Activated gamma-delta T cell treated with Interleukin-2 at 50 U/mL for 16 hours (primary cell): ENCODE data around the gene VAV3.

Experiments used
- DNase-seq: peaks from one replicate; pipeline ENCODE4 v3.0.0-alpha.2; 2020

The VAV3 gene

DNA sequence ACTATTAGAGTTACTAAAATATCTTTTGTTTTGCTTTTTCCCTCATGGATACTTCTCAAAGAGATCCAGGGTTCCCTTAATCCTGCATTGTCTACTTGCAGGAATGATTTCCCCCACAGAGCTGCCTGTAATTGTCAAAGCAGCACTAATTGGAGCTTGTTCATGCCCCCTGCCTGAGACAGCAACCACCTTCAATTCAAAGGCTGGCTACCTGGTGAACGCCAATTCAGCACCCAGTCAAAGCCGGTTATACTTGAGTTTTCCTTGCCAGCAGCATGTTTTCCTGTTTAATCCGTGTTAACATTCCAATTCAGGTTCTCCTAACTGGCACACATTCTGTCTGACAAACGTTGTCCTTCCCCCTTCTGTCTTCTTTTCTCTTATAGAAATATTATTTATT, 441.2 kb downstream of the VAV3 start:
- no peak for DNase-seq

DNA sequence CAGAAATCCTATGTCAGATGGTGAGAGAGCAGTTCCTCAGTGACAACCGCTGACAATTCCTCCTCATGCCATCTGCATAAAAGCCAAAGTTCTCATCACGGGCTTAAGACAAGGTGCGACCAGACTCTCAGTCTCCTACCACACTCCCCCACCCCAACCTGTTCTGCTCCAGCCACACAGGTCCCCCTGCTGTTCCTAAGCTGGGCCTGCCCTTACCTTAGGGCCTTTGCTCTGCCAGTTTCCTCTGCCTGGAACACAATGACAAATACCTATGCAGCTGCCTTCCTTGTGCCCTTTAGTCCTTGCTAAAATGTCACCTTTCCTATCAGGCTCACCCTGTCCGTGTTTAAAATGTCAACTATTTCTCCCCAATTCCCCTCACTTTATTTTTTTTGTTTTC, 441.9 kb downstream of the VAV3 start:
- DNase-seq = no peak
